ENCODE data around the gene AMY2A.
"Not testable (repeated sequence)": the region's sequence is repeated elsewhere in the genome, so short reads cannot be mapped to it uniquely, and the experiment has no call there.

- not testable (repeated sequence) for TF ChIP-seq POLR2A (IDR thresholded peaks at IDR 0.05); CTCF (IDR thresholded peaks at IDR 0.05); POLR2AphosphoS5 (IDR thresholded peaks at IDR 0.05); EP300 (IDR thresholded peaks at IDR 0.05; ENCODE audit: low read depth)
Measured at GRCh38 chr1:103641194-103641593, 24.0 kb downstream of the AMY2A start.

All from transverse colon (tissue), 4 donors.